GM10248 (cell line): ENCODE measurements around the gene ACSS2.

Source experiments
- CTCF ChIA-PET: fragments of 300-600 bp; sonication (Branson Sonifier 250); formaldehyde crosslinking; extraction: SDS; loops from one replicate; lab custom pipeline; 2021; ENCODE audit warnings: antibody characterized with exemption; lab: Yijun Ruan, JAX
- POLR2A ChIA-PET: fragments of 350-650 bp; sonication (Branson Sonifier 250); formaldehyde crosslinking; extraction: SDS; loops from one replicate; lab custom pipeline; 2020; ENCODE audit warnings: antibody characterized with exemption; lab: Yijun Ruan, JAX
- DNase-seq: peaks from one replicate; pipeline ENCODE4 v3.0.0; 2012; ENCODE audit errors: extremely low spot score
- TF ChIP-seq, protein P1 (sequence below): IDR thresholded peaks from 2 replicates; pipeline ENCODE4 v1.5.1; 2012; ENCODE audit warnings: mild to moderate bottlenecking, low read depth; ENCODE audit errors: extremely low read depth, missing control alignments, control extremely low read depth

Gene ACSS2

DNA sequence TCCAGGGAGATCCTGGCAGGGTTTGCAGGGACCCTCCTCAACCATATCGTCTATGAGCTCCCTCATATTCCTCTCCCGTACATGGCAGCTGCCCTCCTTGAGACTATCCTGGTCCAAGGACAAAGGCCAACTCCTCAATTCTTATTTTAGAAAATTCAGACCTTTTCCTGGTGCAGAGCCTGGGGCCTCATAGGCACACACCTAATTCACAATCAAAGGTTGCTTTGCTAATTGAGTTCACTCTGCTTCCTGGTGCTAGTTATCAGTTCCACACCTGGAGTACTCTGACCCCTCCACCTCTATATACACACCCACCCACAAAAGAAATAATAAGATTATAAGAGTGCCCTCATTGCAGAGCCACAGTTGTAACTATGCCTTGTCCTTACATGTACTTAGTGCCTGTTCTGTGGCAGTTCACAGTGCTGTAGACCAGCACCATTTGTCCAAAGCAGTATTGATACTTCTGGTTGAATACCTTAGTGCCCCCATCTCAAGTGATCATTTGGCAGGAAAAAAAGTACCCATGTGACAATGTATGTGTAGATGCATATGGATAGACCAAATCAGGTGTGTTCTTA, 40.5 kb downstream of the ACSS2 start:
- TF ChIP-seq, protein P1, sequence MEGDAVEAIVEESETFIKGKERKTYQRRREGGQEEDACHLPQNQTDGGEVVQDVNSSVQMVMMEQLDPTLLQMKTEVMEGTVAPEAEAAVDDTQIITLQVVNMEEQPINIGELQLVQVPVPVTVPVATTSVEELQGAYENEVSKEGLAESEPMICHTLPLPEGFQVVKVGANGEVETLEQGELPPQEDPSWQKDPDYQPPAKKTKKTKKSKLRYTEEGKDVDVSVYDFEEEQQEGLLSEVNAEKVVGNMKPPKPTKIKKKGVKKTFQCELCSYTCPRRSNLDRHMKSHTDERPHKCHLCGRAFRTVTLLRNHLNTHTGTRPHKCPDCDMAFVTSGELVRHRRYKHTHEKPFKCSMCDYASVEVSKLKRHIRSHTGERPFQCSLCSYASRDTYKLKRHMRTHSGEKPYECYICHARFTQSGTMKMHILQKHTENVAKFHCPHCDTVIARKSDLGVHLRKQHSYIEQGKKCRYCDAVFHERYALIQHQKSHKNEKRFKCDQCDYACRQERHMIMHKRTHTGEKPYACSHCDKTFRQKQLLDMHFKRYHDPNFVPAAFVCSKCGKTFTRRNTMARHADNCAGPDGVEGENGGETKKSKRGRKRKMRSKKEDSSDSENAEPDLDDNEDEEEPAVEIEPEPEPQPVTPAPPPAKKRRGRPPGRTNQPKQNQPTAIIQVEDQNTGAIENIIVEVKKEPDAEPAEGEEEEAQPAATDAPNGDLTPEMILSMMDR, result no peak
- DNase-seq, result no peak
- CTCF ChIA-PET, result interaction anchor here (1.0 to 1.7 kb wide), 2 partner anchors 16 to 43 kb away, joined by 3 to 5 read pairs; no protein-coding TSS in a partner anchor
- POLR2A ChIA-PET, result no interaction called here

DNA sequence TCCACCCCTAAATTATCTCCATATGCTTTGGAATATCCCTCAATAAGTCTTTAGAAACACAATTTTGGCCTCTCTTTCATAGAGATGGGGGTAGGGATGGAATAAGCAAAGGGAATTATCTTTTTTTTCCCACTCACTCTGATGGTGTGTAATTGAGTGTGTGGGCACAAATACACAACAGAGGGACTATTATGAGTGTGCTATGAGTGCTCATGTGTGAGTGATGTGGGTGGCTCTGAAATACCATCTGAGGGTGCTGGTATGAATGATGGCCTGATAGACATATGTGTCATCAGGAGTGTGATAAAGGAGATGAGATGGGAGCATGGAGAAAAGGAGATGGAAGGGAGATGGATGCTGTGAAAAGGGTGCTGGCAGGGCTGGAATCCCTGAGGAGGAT, 43.6 kb downstream of the ACSS2 start:
- CTCF ChIA-PET, result interaction anchor here (1.5 kb wide), 2 partner anchors 15 to 46 kb away, joined by 4 to 5 read pairs; no protein-coding TSS in a partner anchor

DNA sequence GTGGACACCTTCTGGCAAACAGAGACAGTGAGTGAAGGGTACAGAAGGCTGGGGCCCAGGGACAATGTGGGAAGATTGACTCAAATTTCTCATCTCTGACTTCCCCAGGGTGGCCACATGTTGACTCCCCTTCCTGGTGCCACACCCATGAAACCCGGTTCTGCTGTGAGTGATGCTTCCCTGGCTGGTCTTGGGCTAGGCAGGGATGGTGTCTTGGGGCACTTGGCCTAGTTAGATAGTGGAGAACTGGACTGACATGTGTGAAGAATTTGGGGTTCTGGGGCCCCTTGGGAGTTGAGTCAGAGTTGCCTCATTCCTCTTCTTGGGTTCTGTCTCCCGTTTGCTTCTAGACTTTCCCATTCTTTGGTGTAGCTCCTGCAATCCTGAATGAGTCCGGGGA, 45.0 kb downstream of the ACSS2 start:
- POLR2A ChIA-PET, result no interaction called here
- TF ChIP-seq, protein P1, result no peak
- DNase-seq, result no peak
- CTCF ChIA-PET, result no interaction called here

More for the DNA sequence above, 43.6 kb downstream of the ACSS2 start:
- no peak for DNase-seq
- TF ChIP-seq, protein P1, result no peak
- POLR2A ChIA-PET, result no interaction called here

DNA sequence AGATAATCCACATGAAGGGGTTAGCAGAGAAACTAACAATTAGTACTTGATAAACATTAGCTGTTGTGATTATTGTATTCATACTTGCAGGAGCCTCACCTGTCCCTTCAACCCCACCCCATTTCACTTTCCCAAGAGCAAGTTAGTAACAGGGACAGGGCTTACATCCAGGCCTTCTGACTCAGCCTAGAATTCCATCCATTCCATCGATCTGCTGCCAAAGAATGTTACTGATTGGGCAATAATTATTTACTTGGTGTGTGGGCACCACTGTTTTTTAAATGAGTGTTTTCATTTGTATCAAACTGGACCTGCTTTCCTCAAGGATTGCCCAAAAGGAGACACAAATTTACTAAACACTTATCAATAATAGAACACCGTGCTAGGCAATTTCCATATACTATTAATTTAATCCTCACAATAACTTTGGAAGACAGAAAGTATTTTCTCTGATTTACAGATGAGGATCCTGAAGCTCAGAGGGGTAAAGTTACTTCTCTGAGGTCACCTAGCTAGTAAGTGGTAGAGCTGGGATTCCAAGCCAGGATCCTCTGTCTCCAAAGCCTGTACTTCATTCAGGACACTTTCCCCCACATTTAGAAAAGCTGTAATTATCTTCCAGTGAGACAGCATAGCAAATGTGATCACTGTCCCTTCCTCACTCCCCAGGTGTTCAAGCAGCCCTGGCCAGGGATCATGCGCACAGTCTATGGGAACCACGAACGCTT, 46.4 kb downstream of the ACSS2 start:
- ChIA-PET POLR2A (no interaction called here), CTCF (interaction anchor here (1.4 kb wide), 2 partner anchors 9 to 17 kb away, joined by 3 to 4 read pairs; no protein-coding TSS in a partner anchor)
- DNase-seq, result no peak
- TF ChIP-seq, protein P1, result no peak

DNA sequence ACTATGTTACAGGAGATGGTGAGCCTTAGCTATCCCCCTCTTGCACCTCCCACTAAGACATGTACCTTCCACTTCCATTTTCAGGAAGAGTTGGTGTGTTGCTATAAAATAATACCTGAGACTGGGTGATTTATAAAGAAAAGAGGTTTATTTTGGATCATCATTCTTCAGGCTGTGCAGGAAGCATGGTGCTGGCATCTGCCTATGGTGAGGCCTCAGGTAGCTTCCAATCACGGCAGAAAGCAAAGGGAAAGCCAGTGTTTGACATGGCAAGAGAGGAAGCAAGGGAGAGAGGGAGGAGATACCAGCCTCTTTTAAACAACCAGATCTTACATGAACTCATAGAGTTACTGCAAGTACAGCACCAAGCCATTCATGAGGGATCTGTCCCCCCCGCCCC, 47.0 kb downstream of the ACSS2 start:
- DNase-seq, result no peak
- POLR2A ChIA-PET, result no interaction called here
- TF ChIP-seq, protein P1, result no peak
- CTCF ChIA-PET, result interaction anchor here (1.4 kb wide), 2 partner anchors 10 to 18 kb away, joined by 3 to 4 read pairs; no protein-coding TSS in a partner anchor

DNA sequence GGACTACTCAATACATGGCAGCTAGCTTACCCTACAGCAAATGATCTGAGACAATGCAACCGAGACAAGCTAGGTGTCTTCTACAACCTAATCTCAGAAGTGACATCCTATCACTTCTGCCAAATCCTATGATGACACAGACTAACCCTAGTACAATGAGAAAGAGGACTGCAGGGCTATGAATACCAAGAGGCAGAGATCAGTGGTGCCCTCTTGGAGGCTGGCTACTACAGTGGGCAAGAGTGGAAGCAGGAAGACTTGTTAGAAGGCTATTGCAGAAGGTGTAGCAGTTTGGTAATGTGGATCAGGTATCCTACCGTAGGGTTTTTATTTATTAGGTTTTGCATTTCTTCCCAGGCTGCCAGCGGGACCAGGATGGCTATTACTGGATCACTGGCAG, 48.9 kb downstream of the ACSS2 start:
- CTCF ChIA-PET, result no interaction called here
- POLR2A ChIA-PET, result no interaction called here
- DNase-seq, result no peak
- TF ChIP-seq, protein P1, result no peak
